GM12874 (cell line): Measurements from ENCODE around the gene SMCR8.

Source experiments
- CTCF ChIP-seq: IDR thresholded peaks from 2 replicates; pipeline ENCODE4 v1.5.1; 2011; ENCODE audit warnings: low read depth, mild to moderate bottlenecking, control low read depth, low read length, moderate library complexity; ENCODE audit not compliant: insufficient read depth

The SMCR8 gene

GRCh38 chr17:18321309-18321708 lies 6.2 kb downstream of the SMCR8 start:
- no peak for TF ChIP-seq CTCF

- TF ChIP-seq CTCF, result no peak
Observed at GRCh38 chr17:18322522-18322921, 7.4 kb downstream of the SMCR8 start.

- no peak for TF ChIP-seq CTCF
Observed at GRCh38 chr17:18323007-18323406, 7.9 kb downstream of the SMCR8 start.

GRCh38 chr17:18323507-18324139 lies 8.5 kb downstream of the SMCR8 start:
- TF ChIP-seq CTCF, result no peak

GRCh38 chr17:18324140-18325050 lies 9.3 kb downstream of the SMCR8 start:
- no peak for TF ChIP-seq CTCF

GRCh38 chr17:18326039-18326438 lies 10.9 kb downstream of the SMCR8 start:
- TF ChIP-seq CTCF, result no peak

- TF ChIP-seq CTCF, result no peak
Observed at GRCh38 chr17:18326572-18326971, 11.5 kb downstream of the SMCR8 start.
